ENCODE measurements around the gene SKIC2.
"Not testable (repeated sequence)": the region's sequence is repeated elsewhere in the genome, so short reads cannot be mapped to it uniquely, and the experiment has no call there.

Gene SKIC2

GRCh38 chr6:32003301-32003700 lies 44.3 kb downstream of the SKIC2 start:
- in situ Hi-C loops (cut with HindIII; ENCODE audit: low sequenced_read_pairs), result not testable (repeated sequence)

GRCh38 chr6:32004393-32004792 lies 45.4 kb downstream of the SKIC2 start:
- in situ Hi-C loops (cut with HindIII; ENCODE audit: low sequenced_read_pairs), result not testable (repeated sequence)

- in situ Hi-C loops (cut with HindIII; ENCODE audit: low sequenced_read_pairs), result not testable (repeated sequence)
These were observed 46.0 kb downstream of the SKIC2 start for GRCh38 chr6:32004864-32005537.

GRCh38 chr6:32005538-32005880 lies 46.5 kb downstream of the SKIC2 start:
- in situ Hi-C loops (cut with HindIII; ENCODE audit: low sequenced_read_pairs), result not testable (repeated sequence)

GRCh38 chr6:32005991-32006529 lies 47.1 kb downstream of the SKIC2 start:
- in situ Hi-C loops (cut with HindIII; ENCODE audit: low sequenced_read_pairs), result not testable (repeated sequence)

GRCh38 chr6:32007086-32007485 lies 48.1 kb downstream of the SKIC2 start:
- in situ Hi-C loops (cut with HindIII; ENCODE audit: low sequenced_read_pairs), result not testable (repeated sequence)

GRCh38 chr6:32008037-32008436 lies 49.1 kb downstream of the SKIC2 start:
- in situ Hi-C loops (cut with HindIII; ENCODE audit: low sequenced_read_pairs), result not testable (repeated sequence)

GRCh38 chr6:32008616-32009015 lies 49.6 kb downstream of the SKIC2 start:
- in situ Hi-C loops (cut with HindIII; ENCODE audit: low sequenced_read_pairs), result not testable (repeated sequence)

GRCh38 chr6:32009537-32009936 lies 50.6 kb downstream of the SKIC2 start:
- in situ Hi-C loops (cut with HindIII; ENCODE audit: low sequenced_read_pairs), result not testable (repeated sequence)

GRCh38 chr6:32010856-32011530 lies 52.0 kb downstream of the SKIC2 start:
- in situ Hi-C loops (cut with HindIII; ENCODE audit: low sequenced_read_pairs), result not testable (repeated sequence)

- in situ Hi-C loops (cut with HindIII; ENCODE audit: low sequenced_read_pairs), result not testable (repeated sequence)
These were observed 54.1 kb downstream of the SKIC2 start for GRCh38 chr6:32012941-32013617.

- in situ Hi-C loops (cut with HindIII; ENCODE audit: low sequenced_read_pairs), result not testable (repeated sequence)
These were observed 54.8 kb downstream of the SKIC2 start for GRCh38 chr6:32013738-32014137.

- in situ Hi-C loops (cut with HindIII; ENCODE audit: low sequenced_read_pairs), result not testable (repeated sequence)
These were observed 55.6 kb downstream of the SKIC2 start, which contains the start of gene C4B for GRCh38 chr6:32014547-32014946. Gene C4B, plus strand, starts transcription at chr6:32014795. Its CDS starts 51 bp downstream, at chr6:32014846.
